Neural progenitor cell (in vitro differentiated cells): ENCODE results near the gene CTTNBP2NL.

ENCODE experiments used
- CTCF ChIP-seq: fragments of 200-600 bp; sonication (generic); IDR thresholded peaks from 2 replicates; pipeline ENCODE4 v1.5.1; 2017; ENCODE audit warnings: antibody characterized with exemption, mild to moderate bottlenecking
- EZH2 ChIP-seq: fragments of 200-600 bp; sonication (generic); IDR thresholded peaks from 2 replicates; pipeline ENCODE4 v1.6.1; 2017; ENCODE audit warnings: antibody characterized with exemption, mild to moderate bottlenecking, moderate library complexity
- EZH2phosphoT487 ChIP-seq: fragments of 200-600 bp; sonication (generic); IDR thresholded peaks from 2 replicates; pipeline ENCODE4 v1.6.1; 2017; ENCODE audit warnings: antibody characterized with exemption

- TF ChIP-seq CTCF (no peak), EZH2 (no peak), EZH2phosphoT487 (no peak)
Measured at GRCh38 chr1:112478314-112478713, 82.3 kb downstream of the CTTNBP2NL start.
